Stimulated activated CD8-positive, alpha-beta memory T cell treated with anti-CD3 and anti-CD28 coated beads, Interleukin-4, amount 100 ng/mL, for 4 hours (primary cell): ENCODE results near the gene GMIP.

ENCODE experiments used
- DNase-seq, 2 donors: peaks; one replicate each; pipeline ENCODE4 v3.0.0-alpha.2; 2020; ENCODE audit warnings: low read depth in 2 of 2, low spot score in 1 of 2

The GMIP gene

GRCh38 chr19:19636573-19637185, 6.8 kb downstream of the GMIP start:
- no peak for DNase-seq

GRCh38 chr19:19635313-19635702, 8.1 kb downstream of the GMIP start:
- DNase-seq, result no peak

- DNase-seq, result no peak
These were observed 8.7 kb downstream of the GMIP start for GRCh38 chr19:19634516-19635312.

GRCh38 chr19:19633711-19634515, 9.5 kb downstream of the GMIP start:
- DNase-seq, result no peak

- no peak for DNase-seq
These were observed 10.8 kb downstream of the GMIP start for GRCh38 chr19:19632661-19633060.

GRCh38 chr19:19631346-19631745, 12.1 kb downstream of the GMIP start:
- no peak for DNase-seq

GRCh38 chr19:19630426-19630825, 13.0 kb downstream of the GMIP start:
- no peak for DNase-seq

- DNase-seq, result no peak
These were observed 13.4 kb downstream of the GMIP start for GRCh38 chr19:19630062-19630414.

- peak in 1 of 2 donors; percentile 33 for DNase-seq
These were observed 14.8 kb downstream of the GMIP start for GRCh38 chr19:19628501-19629134.

- DNase-seq, result peak; percentile 52 to 67
These were observed 15.6 kb downstream of the GMIP start, which contains the start of gene LPAR2 for GRCh38 chr19:19627621-19628500. LPAR2 (minus strand) TSS chr19:19628220; CDS start chr19:19627275, 945 bp downstream.

- DNase-seq, result no peak
These were observed 16.7 kb downstream of the GMIP start for GRCh38 chr19:19626516-19627472.

GRCh38 chr19:19624032-19624570, 19.4 kb downstream of the GMIP start:
- DNase-seq, result no peak

GRCh38 chr19:19623383-19623782, 20.1 kb downstream of the GMIP start:
- no peak for DNase-seq

- DNase-seq, result no peak
These were observed 23.6 kb downstream of the GMIP start for GRCh38 chr19:19619849-19620210.

GRCh38 chr19:19619181-19619848, 24.1 kb downstream of the GMIP start:
- no peak for DNase-seq

- peak; percentile 98 to 99 for DNase-seq
These were observed 25.0 kb downstream of the GMIP start, which contains the start of gene PBX4 for GRCh38 chr19:19618219-19619051. PBX4 (minus strand) TSS chr19:19618687; CDS start chr19:19618629, 58 bp downstream.

- DNase-seq, result peak in 1 of 2 donors; percentile 36
These were observed 28.4 kb downstream of the GMIP start for GRCh38 chr19:19615086-19615485.
